H1 (cell line): ENCODE data around the gene PANX2. TPM values are rescaled to one million over a fixed set of nuclear protein-coding genes. Genes with fewer than 3 reads are reported as not detected.

Experiments used
- JUND ChIP-seq: IDR thresholded peaks from 2 replicates; pipeline ENCODE4 v1.6.1; 2011; ENCODE audit warnings: mild to moderate bottlenecking, improper control_type of control experiment, low read length
- KDM1A ChIP-seq: fragments of 200-600, 300-600 bp; sonication (generic); IDR thresholded peaks from 2 replicates; pipeline ENCODE4 v1.7.1; 2016; ENCODE audit warnings: mild to moderate bottlenecking, low read length, borderline replicate concordance
- SUZ12 ChIP-seq: fragments of 200-600 bp; sonication (generic); IDR thresholded peaks from 2 replicates; pipeline ENCODE4 v1.6.1; 2012; ENCODE audit warnings: mild to moderate bottlenecking, inconsistent platforms, low read length, moderate library complexity, mixed read lengths
- ZNF274 ChIP-seq: IDR thresholded peaks from 2 replicates; pipeline ENCODE4 v1.7.0; 2012; ENCODE audit warnings: low read length, borderline replicate concordance; ENCODE audit errors: extremely low read depth
- polyA plus RNA-seq, 7 experiments: library from polyadenylated mRNA; depleted of rRNA in 3 of 7; stranded (reverse) in 5 of 7; unstranded in 2 of 7; fragments of >200 nt in 5 of 7; fragments of 200-250 nt in 2 of 7; gene quantifications; 1 replicate in 5 of 7; 2 replicates in 1 of 7; 4 replicates in 1 of 7; pipeline versions ENCODE4 v1.2.1 to v1.2.3, GENCODE V29; 2011 to 2013; ENCODE audit warnings: missing spikeins in 2 of 7, mixed read lengths in 2 of 7
- total RNA-seq: library from RNA; stranded (reverse); fragmentation: NEBNext Ultra II Directional; extraction: Animal tissue kit (Norgen Biotek cat#: 25700); gene quantifications from 2 replicates; pipeline ENCODE4 v1.2.1, GENCODE V29; 2021
- TF ChIP-seq, protein P1 (sequence below): fragments of 300-600 bp; sonication (generic); IDR thresholded peaks from 2 replicates; pipeline ENCODE4 v1.7.1; 2012; ENCODE audit warnings: low read length, moderate library complexity, mild to moderate bottlenecking, inconsistent platforms; ENCODE audit not compliant: insufficient replicate concordance
- TF ChIP-seq, protein P2 (sequence below): IDR thresholded peaks from 2 replicates; pipeline ENCODE4 v1.6.1; 2011; ENCODE audit warnings: low read length, improper control_type of control experiment
- TF ChIP-seq, protein P3 (sequence below): IDR thresholded peaks from 2 replicates; pipeline ENCODE4 v1.6.1; 2012; ENCODE audit warnings: low read length, inconsistent platforms
- TF ChIP-seq, protein P4 (sequence below): IDR thresholded peaks from 2 replicates; pipeline ENCODE4 v1.6.1; 2011; ENCODE audit warnings: low read depth, mild to moderate bottlenecking, low read length; ENCODE audit not compliant: insufficient read depth

The PANX2 gene
- total and polyA plus RNA-seq, 2 of the 8 experiments (the other 6 are each of a cell fraction or from before 2014, with no cell fraction given) = 3.5 to 5.0 TPM

DNA sequence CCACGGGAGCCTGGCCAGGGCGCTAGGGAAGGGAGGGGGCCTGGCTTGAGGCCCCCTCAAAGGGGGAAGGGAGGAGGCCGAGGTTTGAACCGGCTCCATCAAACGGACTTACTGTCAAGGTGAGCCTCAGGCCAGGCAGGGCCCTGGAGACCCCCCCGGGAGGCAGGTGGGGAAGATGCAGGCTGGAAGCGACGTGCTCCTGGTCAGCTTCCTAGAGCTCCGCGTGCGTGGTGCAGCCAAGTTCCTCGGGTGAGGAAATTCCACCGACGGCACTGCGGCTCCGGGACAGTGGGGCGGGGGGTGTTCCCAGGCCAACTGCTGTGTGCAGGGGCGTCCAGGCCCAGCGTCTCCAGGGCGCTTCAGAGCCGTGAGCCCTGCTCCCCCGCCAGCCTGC is 7.9 kb downstream of the PANX2 start (continued):
- TF ChIP-seq, protein P1, sequence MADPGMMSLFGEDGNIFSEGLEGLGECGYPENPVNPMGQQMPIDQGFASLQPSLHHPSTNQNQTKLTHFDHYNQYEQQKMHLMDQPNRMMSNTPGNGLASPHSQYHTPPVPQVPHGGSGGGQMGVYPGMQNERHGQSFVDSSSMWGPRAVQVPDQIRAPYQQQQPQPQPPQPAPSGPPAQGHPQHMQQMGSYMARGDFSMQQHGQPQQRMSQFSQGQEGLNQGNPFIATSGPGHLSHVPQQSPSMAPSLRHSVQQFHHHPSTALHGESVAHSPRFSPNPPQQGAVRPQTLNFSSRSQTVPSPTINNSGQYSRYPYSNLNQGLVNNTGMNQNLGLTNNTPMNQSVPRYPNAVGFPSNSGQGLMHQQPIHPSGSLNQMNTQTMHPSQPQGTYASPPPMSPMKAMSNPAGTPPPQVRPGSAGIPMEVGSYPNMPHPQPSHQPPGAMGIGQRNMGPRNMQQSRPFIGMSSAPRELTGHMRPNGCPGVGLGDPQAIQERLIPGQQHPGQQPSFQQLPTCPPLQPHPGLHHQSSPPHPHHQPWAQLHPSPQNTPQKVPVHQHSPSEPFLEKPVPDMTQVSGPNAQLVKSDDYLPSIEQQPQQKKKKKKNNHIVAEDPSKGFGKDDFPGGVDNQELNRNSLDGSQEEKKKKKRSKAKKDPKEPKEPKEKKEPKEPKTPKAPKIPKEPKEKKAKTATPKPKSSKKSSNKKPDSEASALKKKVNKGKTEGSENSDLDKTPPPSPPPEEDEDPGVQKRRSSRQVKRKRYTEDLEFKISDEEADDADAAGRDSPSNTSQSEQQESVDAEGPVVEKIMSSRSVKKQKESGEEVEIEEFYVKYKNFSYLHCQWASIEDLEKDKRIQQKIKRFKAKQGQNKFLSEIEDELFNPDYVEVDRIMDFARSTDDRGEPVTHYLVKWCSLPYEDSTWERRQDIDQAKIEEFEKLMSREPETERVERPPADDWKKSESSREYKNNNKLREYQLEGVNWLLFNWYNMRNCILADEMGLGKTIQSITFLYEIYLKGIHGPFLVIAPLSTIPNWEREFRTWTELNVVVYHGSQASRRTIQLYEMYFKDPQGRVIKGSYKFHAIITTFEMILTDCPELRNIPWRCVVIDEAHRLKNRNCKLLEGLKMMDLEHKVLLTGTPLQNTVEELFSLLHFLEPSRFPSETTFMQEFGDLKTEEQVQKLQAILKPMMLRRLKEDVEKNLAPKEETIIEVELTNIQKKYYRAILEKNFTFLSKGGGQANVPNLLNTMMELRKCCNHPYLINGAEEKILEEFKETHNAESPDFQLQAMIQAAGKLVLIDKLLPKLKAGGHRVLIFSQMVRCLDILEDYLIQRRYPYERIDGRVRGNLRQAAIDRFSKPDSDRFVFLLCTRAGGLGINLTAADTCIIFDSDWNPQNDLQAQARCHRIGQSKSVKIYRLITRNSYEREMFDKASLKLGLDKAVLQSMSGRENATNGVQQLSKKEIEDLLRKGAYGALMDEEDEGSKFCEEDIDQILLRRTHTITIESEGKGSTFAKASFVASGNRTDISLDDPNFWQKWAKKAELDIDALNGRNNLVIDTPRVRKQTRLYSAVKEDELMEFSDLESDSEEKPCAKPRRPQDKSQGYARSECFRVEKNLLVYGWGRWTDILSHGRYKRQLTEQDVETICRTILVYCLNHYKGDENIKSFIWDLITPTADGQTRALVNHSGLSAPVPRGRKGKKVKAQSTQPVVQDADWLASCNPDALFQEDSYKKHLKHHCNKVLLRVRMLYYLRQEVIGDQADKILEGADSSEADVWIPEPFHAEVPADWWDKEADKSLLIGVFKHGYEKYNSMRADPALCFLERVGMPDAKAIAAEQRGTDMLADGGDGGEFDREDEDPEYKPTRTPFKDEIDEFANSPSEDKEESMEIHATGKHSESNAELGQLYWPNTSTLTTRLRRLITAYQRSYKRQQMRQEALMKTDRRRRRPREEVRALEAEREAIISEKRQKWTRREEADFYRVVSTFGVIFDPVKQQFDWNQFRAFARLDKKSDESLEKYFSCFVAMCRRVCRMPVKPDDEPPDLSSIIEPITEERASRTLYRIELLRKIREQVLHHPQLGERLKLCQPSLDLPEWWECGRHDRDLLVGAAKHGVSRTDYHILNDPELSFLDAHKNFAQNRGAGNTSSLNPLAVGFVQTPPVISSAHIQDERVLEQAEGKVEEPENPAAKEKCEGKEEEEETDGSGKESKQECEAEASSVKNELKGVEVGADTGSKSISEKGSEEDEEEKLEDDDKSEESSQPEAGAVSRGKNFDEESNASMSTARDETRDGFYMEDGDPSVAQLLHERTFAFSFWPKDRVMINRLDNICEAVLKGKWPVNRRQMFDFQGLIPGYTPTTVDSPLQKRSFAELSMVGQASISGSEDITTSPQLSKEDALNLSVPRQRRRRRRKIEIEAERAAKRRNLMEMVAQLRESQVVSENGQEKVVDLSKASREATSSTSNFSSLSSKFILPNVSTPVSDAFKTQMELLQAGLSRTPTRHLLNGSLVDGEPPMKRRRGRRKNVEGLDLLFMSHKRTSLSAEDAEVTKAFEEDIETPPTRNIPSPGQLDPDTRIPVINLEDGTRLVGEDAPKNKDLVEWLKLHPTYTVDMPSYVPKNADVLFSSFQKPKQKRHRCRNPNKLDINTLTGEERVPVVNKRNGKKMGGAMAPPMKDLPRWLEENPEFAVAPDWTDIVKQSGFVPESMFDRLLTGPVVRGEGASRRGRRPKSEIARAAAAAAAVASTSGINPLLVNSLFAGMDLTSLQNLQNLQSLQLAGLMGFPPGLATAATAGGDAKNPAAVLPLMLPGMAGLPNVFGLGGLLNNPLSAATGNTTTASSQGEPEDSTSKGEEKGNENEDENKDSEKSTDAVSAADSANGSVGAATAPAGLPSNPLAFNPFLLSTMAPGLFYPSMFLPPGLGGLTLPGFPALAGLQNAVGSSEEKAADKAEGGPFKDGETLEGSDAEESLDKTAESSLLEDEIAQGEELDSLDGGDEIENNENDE = no peak
- TF ChIP-seq, protein P2, sequence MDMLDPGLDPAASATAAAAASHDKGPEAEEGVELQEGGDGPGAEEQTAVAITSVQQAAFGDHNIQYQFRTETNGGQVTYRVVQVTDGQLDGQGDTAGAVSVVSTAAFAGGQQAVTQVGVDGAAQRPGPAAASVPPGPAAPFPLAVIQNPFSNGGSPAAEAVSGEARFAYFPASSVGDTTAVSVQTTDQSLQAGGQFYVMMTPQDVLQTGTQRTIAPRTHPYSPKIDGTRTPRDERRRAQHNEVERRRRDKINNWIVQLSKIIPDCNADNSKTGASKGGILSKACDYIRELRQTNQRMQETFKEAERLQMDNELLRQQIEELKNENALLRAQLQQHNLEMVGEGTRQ = no peak
- TF ChIP-seq, protein P3, sequence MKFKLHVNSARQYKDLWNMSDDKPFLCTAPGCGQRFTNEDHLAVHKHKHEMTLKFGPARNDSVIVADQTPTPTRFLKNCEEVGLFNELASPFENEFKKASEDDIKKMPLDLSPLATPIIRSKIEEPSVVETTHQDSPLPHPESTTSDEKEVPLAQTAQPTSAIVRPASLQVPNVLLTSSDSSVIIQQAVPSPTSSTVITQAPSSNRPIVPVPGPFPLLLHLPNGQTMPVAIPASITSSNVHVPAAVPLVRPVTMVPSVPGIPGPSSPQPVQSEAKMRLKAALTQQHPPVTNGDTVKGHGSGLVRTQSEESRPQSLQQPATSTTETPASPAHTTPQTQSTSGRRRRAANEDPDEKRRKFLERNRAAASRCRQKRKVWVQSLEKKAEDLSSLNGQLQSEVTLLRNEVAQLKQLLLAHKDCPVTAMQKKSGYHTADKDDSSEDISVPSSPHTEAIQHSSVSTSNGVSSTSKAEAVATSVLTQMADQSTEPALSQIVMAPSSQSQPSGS = no peak
- TF ChIP-seq ZNF274 = no peak
- TF ChIP-seq, protein P4, sequence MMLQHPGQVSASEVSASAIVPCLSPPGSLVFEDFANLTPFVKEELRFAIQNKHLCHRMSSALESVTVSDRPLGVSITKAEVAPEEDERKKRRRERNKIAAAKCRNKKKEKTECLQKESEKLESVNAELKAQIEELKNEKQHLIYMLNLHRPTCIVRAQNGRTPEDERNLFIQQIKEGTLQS = no peak
- no peak for TF ChIP-seq KDM1A
- TF ChIP-seq SUZ12 = no peak
- no peak for TF ChIP-seq JUND
